Suprapubic skin (tissue), 3 donors: ENCODE measurements around the gene STAB2.

ENCODE experiments used
- EP300 ChIP-seq: sonication (generic); formaldehyde crosslinking; IDR thresholded peaks from one replicate; pipeline ENCODE4 v1.6.1; 2017; ENCODE audit warnings: antibody characterized with exemption
- TF ChIP-seq, protein P1 (sequence below), 2 donors: fragments of 200-600 bp in 1 of 2; fragments of 450-650 bp in 1 of 2; sonication (generic) in 1 of 2; IDR thresholded peaks; one replicate each; pipeline ENCODE4 v1.5.1; 2016 to 2019; ENCODE audit warnings: antibody characterized with exemption in 2 of 2, mild to moderate bottlenecking in 1 of 2, moderate library complexity in 1 of 2

- TF ChIP-seq, protein P1, sequence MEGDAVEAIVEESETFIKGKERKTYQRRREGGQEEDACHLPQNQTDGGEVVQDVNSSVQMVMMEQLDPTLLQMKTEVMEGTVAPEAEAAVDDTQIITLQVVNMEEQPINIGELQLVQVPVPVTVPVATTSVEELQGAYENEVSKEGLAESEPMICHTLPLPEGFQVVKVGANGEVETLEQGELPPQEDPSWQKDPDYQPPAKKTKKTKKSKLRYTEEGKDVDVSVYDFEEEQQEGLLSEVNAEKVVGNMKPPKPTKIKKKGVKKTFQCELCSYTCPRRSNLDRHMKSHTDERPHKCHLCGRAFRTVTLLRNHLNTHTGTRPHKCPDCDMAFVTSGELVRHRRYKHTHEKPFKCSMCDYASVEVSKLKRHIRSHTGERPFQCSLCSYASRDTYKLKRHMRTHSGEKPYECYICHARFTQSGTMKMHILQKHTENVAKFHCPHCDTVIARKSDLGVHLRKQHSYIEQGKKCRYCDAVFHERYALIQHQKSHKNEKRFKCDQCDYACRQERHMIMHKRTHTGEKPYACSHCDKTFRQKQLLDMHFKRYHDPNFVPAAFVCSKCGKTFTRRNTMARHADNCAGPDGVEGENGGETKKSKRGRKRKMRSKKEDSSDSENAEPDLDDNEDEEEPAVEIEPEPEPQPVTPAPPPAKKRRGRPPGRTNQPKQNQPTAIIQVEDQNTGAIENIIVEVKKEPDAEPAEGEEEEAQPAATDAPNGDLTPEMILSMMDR (IDR thresholded peaks at IDR 0.05), result no peak
- TF ChIP-seq EP300, result no peak
Observed at GRCh38 chr12:103799857-103800771, 213.0 kb downstream of the STAB2 start.
